ENCODE results near the gene NDUFA6. TPM values are rescaled to one million over a fixed set of nuclear protein-coding genes. Genes with fewer than 3 reads are reported as not detected.

NDUFA6 gene
- total RNA-seq, 1 experiment from 2014 or later, result 166 TPM

GRCh38 chr22:42086051-42086450 lies 4.5 kb downstream of the NDUFA6 start:
- Histone ChIP-seq H3K36me3 (ENCODE audit: insufficient read depth, low read length, poor library complexity, severe bottlenecking) (peaks cover 61% of the 10 kb centered on the region), H3K4me3 (ENCODE audit: low read depth, low read length, poor library complexity, severe bottlenecking) (no peak overlapping the region), H3K27me3 (replicated peaks; ENCODE audit: insufficient read depth, low read depth, low read length, poor library complexity) (no peaks in the 10 kb centered on the region), H3K27ac (ENCODE audit: low read depth, low read length, poor library complexity, severe bottlenecking) (no peak overlapping the region), H3K9me3 (ENCODE audit: low read depth, low read length, poor library complexity, severe bottlenecking) (peaks cover 8% of the 10 kb centered on the region), H3K4me1 (ENCODE audit: insufficient read depth, low read length, poor library complexity, severe bottlenecking) (no peaks in the 10 kb centered on the region)
- ChIA-PET CTCF (no interaction called here), POLR2A (ENCODE audit: low non-redundant PET) (no interaction called here)
- intact Hi-C loops (cut with micrococcal nuclease; ENCODE audit: unreplicated experiment), result no loop called here
- no peak for DNase-seq (ENCODE audit: low spot score)
- BruUV-seq (replicated peaks), result no TSS peak
- TF ChIP-seq CTCF (conservative IDR thresholded peaks at IDR 0.05; ENCODE audit: low read depth, low read length), result no peak

- POLR2A ChIA-PET (ENCODE audit: low non-redundant PET), result no interaction called here
- no peaks in the 10 kb centered on the region for H3K27me3 ChIP-seq (replicated peaks; ENCODE audit: insufficient read depth, low read depth, low read length, poor library complexity)
- H3K36me3 ChIP-seq (ENCODE audit: insufficient read depth, low read length, poor library complexity, severe bottlenecking), result peaks cover 61% of the 10 kb centered on the region
- peaks cover 7% of the 10 kb centered on the region for H3K4me1 ChIP-seq (ENCODE audit: insufficient read depth, low read length, poor library complexity, severe bottlenecking)
- TF ChIP-seq CTCF (conservative IDR thresholded peaks at IDR 0.05; ENCODE audit: low read depth, low read length) (no peak), EZH2 (IDR thresholded peaks at IDR 0.05; ENCODE audit: borderline replicate concordance, low read depth, low read length, poor library complexity, severe bottlenecking) (no peak)
- CTCF ChIA-PET, result interaction anchor here (0.6 kb wide), 1 partner anchor 359 kb away, joined by 3 read pairs; no protein-coding TSS in a partner anchor
- no peak overlapping the region for H3K4me3 ChIP-seq (ENCODE audit: low read depth, low read length, poor library complexity, severe bottlenecking)
- BruUV-seq (replicated peaks), result no TSS peak
- H3K27ac ChIP-seq (ENCODE audit: low read depth, low read length, poor library complexity, severe bottlenecking), result no peak overlapping the region
- DNase-seq (ENCODE audit: low spot score), result no peak
- peaks cover 8% of the 10 kb centered on the region for H3K9me3 ChIP-seq (ENCODE audit: low read depth, low read length, poor library complexity, severe bottlenecking)
- intact Hi-C loops (cut with micrococcal nuclease; ENCODE audit: unreplicated experiment), result no loop called here
Observed at GRCh38 chr22:42084874-42085273, 5.7 kb downstream of the NDUFA6 start.

GRCh38 chr22:42083119-42083518 lies 7.5 kb downstream of the NDUFA6 start:
- TF ChIP-seq EZH2 (IDR thresholded peaks at IDR 0.05; ENCODE audit: borderline replicate concordance, low read depth, low read length, poor library complexity, severe bottlenecking), result no peak
- TF ChIP-seq CTCF (conservative IDR thresholded peaks at IDR 0.05; ENCODE audit: low read depth, low read length), result no peak

More at GRCh38 chr22:42083119-42083518, 7.5 kb downstream of the NDUFA6 start:
- ChIA-PET POLR2A (ENCODE audit: low non-redundant PET) (interaction anchor here (0.5 kb wide), 1 partner anchor 374 kb away, joined by 5 read pairs; no protein-coding TSS in a partner anchor), CTCF (interaction anchor here (0.5 kb wide), 1 partner anchor 883 kb away, joined by 3 read pairs; no protein-coding TSS in a partner anchor)
- H3K4me3 ChIP-seq (ENCODE audit: low read depth, low read length, poor library complexity, severe bottlenecking), result no peak overlapping the region
- no peaks in the 10 kb centered on the region for H3K27me3 ChIP-seq (replicated peaks; ENCODE audit: insufficient read depth, low read depth, low read length, poor library complexity)
- no peak overlapping the region for H3K27ac ChIP-seq (ENCODE audit: low read depth, low read length, poor library complexity, severe bottlenecking)
- peaks cover 48% of the 10 kb centered on the region for H3K36me3 ChIP-seq (ENCODE audit: insufficient read depth, low read length, poor library complexity, severe bottlenecking)
- no TSS peak for BruUV-seq (replicated peaks)
- no peak for DNase-seq (ENCODE audit: low spot score)
- peaks cover 13% of the 10 kb centered on the region for H3K4me1 ChIP-seq (ENCODE audit: insufficient read depth, low read length, poor library complexity, severe bottlenecking)
- intact Hi-C loops (cut with micrococcal nuclease; ENCODE audit: unreplicated experiment), result no loop called here
- H3K9me3 ChIP-seq (ENCODE audit: low read depth, low read length, poor library complexity, severe bottlenecking), result no peaks in the 10 kb centered on the region

Measured in A673 (cell line).